Mesenchymal stem cell (in vitro differentiated cells and primary cell): ENCODE results near the gene HOXC13.

Source experiments
- DNase-seq: peaks from one replicate; pipeline ENCODE4 v3.0.0-alpha.2; 2013
- H2AFZ ChIP-seq: one replicate; pipeline ENCODE4 v1.6.1; 2013; ENCODE audit warnings: low read depth, mild to moderate bottlenecking, control low read depth, inconsistent platforms, low read length, moderate library complexity
- H2AK5ac ChIP-seq: 2 replicates; pipeline ENCODE4 v1.6.1; 2013; ENCODE audit warnings: low read length, moderate library complexity, mild to moderate bottlenecking, inconsistent platforms; ENCODE audit not compliant: severe bottlenecking
- H2BK120ac ChIP-seq: one replicate; pipeline ENCODE4 v1.6.1; 2013; ENCODE audit warnings: low read depth, mild to moderate bottlenecking, inconsistent platforms, low read length, moderate library complexity
- H2BK12ac ChIP-seq, 2 experiments: one replicate each; pipeline ENCODE4 v1.6.1; 2013; ENCODE audit warnings: inconsistent platforms in 2 of 2, low read length in 2 of 2, mild to moderate bottlenecking in 2 of 2, moderate library complexity in 2 of 2, control low read depth in 1 of 2
- H2BK15ac ChIP-seq: one replicate; pipeline ENCODE4 v1.6.1; 2013; ENCODE audit warnings: mild to moderate bottlenecking, low read depth, inconsistent platforms; ENCODE audit not compliant: poor library complexity, severe bottlenecking
- H2BK5ac ChIP-seq: 2 replicates; pipeline ENCODE4 v1.6.1; 2013; ENCODE audit warnings: low read depth, mild to moderate bottlenecking, low read length, control low read depth, inconsistent platforms; ENCODE audit not compliant: poor library complexity, severe bottlenecking
- H3K14ac ChIP-seq, 2 experiments: one replicate each; pipeline ENCODE4 v1.6.1; 2013; ENCODE audit warnings: inconsistent platforms in 2 of 2, low read length in 2 of 2, control low read depth in 1 of 2, mild to moderate bottlenecking in 1 of 2, moderate library complexity in 1 of 2
- H3K18ac ChIP-seq, 2 experiments: one replicate each; pipeline ENCODE4 v1.6.1; 2013; ENCODE audit warnings: inconsistent platforms in 2 of 2, low read length in 2 of 2, control low read depth in 1 of 2, low read depth in 1 of 2, mild to moderate bottlenecking in 1 of 2
- H3K23ac ChIP-seq, 2 experiments: one replicate each; pipeline ENCODE4 v1.6.1; 2013; ENCODE audit warnings: inconsistent platforms in 2 of 2, low read length in 2 of 2, mild to moderate bottlenecking in 2 of 2, moderate library complexity in 2 of 2, control low read depth in 1 of 2
- H3K27ac ChIP-seq: 2 replicates; pipeline ENCODE4 v1.5.1; 2013; ENCODE audit warnings: mild to moderate bottlenecking, moderate library complexity, low read length, control low read depth, inconsistent platforms; ENCODE audit not compliant: poor library complexity, severe bottlenecking
- H3K27me3 ChIP-seq, 2 experiments: 2 replicates each; pipeline versions ENCODE4 v1.6.1 to v1.7.0; 2013; ENCODE audit warnings: low read length in 2 of 2, mild to moderate bottlenecking in 2 of 2, moderate library complexity in 2 of 2, control low read depth in 1 of 2, inconsistent platforms in 1 of 2; ENCODE audit not compliant: control insufficient read depth in 1 of 2, insufficient read depth in 1 of 2
- H3K36me3 ChIP-seq, 2 experiments: 2 replicates each; pipeline versions ENCODE4 v1.6.1 to v1.7.0; 2013; ENCODE audit warnings: low read length in 2 of 2, control low read depth in 1 of 2, inconsistent platforms in 1 of 2, low read depth in 1 of 2, mild to moderate bottlenecking in 1 of 2; ENCODE audit not compliant: insufficient read depth in 2 of 2, control insufficient read depth in 1 of 2
- H3K4ac ChIP-seq, 2 experiments: one replicate each; pipeline ENCODE4 v1.6.1; 2013; ENCODE audit warnings: inconsistent platforms in 2 of 2, low read length in 2 of 2, mild to moderate bottlenecking in 2 of 2, moderate library complexity in 2 of 2, control low read depth in 1 of 2, low read depth in 1 of 2
- H3K4me1 ChIP-seq: 2 replicates; pipeline ENCODE4 v1.6.1; 2013; ENCODE audit warnings: low read depth, low read length, control low read depth; ENCODE audit not compliant: control insufficient read depth, insufficient read depth
- H3K4me2 ChIP-seq: 2 replicates; pipeline ENCODE4 v1.6.1; 2013; ENCODE audit warnings: low read length, mild to moderate bottlenecking, inconsistent platforms; ENCODE audit not compliant: poor library complexity, severe bottlenecking
- H3K4me3 ChIP-seq, 2 experiments: 2 replicates each; pipeline versions ENCODE4 v1.5.1 to v1.7.0; 2013; ENCODE audit warnings: low read length in 2 of 2, mild to moderate bottlenecking in 2 of 2, control low read depth in 1 of 2, low read depth in 1 of 2; ENCODE audit not compliant: insufficient read depth in 1 of 2
- H3K79me1 ChIP-seq: replicated peaks from 2 replicates; pipeline ENCODE4 v1.6.1; 2013; ENCODE audit warnings: mild to moderate bottlenecking, control low read depth, low read length, inconsistent platforms; ENCODE audit not compliant: poor library complexity, severe bottlenecking
- H3K9ac ChIP-seq: 2 replicates; pipeline ENCODE4 v1.7.0; 2013; ENCODE audit warnings: mild to moderate bottlenecking, low read length, moderate library complexity
- H3K9me3 ChIP-seq: 2 replicates; pipeline ENCODE4 v1.7.0; 2013; ENCODE audit warnings: mild to moderate bottlenecking, low read length; ENCODE audit not compliant: control insufficient read depth
- H4K8ac ChIP-seq: one replicate; pipeline ENCODE4 v1.6.1; 2013; ENCODE audit warnings: inconsistent platforms, mild to moderate bottlenecking, low read length, moderate library complexity
- H4K91ac ChIP-seq: one replicate; pipeline ENCODE4 v1.6.1; 2013; ENCODE audit warnings: mild to moderate bottlenecking, low read length, inconsistent platforms
- WGBS: methylation state at CpG from one replicate; pipeline ENCODE4 v1.1.7; 2013; ENCODE audit warnings: mixed read lengths; 5-methylcytosine and 5-hydroxymethylcytosine counted together

The HOXC13 gene

GRCh38 chr12:53966085-53966384, 27.4 kb downstream of the HOXC13 start:
- WGBS, result 2% methylated on average over 15 of the region's 15 CpGs
- no peak overlapping the region for H4K8ac ChIP-seq
- DNase-seq, result no peak

GRCh38 chr12:53966385-53967133, 27.9 kb downstream of the HOXC13 start:
- no peaks in the 10 kb centered on the region for H3K36me3 ChIP-seq

More at GRCh38 chr12:53966085-53966384, 27.4 kb downstream of the HOXC13 start:
- H2BK15ac ChIP-seq, result no peak overlapping the region
- H4K91ac ChIP-seq, result no peak overlapping the region
- peak overlapping the region in 1 of 2 experiments; percentile 59 for H3K4me3 ChIP-seq
- H2BK12ac ChIP-seq, result no peak overlapping the region
- peak overlapping the region; percentile 46 for H3K9ac ChIP-seq
- peaks cover 100% of the 10 kb centered on the region in 2 experiments for H3K27me3 ChIP-seq
- H3K14ac ChIP-seq, result no peak overlapping the region
- no peak overlapping the region for H2BK120ac ChIP-seq
- no peak overlapping the region for H2AFZ ChIP-seq
- no peaks in the 10 kb centered on the region for H3K79me1 ChIP-seq
- H3K23ac ChIP-seq, result no peak overlapping the region
- H3K4me1 ChIP-seq, result peaks cover 16% of the 10 kb centered on the region
- H2AK5ac ChIP-seq, result no peak overlapping the region
- H3K9me3 ChIP-seq, result no peaks in the 10 kb centered on the region
- H3K18ac ChIP-seq, result no peak overlapping the region
- no peak overlapping the region for H3K27ac ChIP-seq
- no peaks in the 10 kb centered on the region for H3K36me3 ChIP-seq
- H3K4me2 ChIP-seq, result peak overlapping the region; percentile 29
- H2BK5ac ChIP-seq, result no peak overlapping the region
- H3K4ac ChIP-seq, result no peak overlapping the region

GRCh38 chr12:53967421-53967925, 28.8 kb downstream of the HOXC13 start:
- Histone ChIP-seq H3K27me3 (peaks cover 100% of the 10 kb centered on the region in 2 experiments), H2BK15ac (no peak overlapping the region), H3K14ac (no peak overlapping the region), H2BK5ac (no peak overlapping the region), H3K9me3 (no peaks in the 10 kb centered on the region), H2BK12ac (no peak overlapping the region), H3K4me2 (no peak overlapping the region), H4K91ac (no peak overlapping the region), H3K4me3 (no peak overlapping the region), H3K9ac (no peak overlapping the region), H3K18ac (no peak overlapping the region), H3K4me1 (peaks cover 12% of the 10 kb centered on the region), H2BK120ac (no peak overlapping the region), H3K36me3 (no peaks in the 10 kb centered on the region), H2AFZ (no peak overlapping the region), H2AK5ac (no peak overlapping the region), H3K79me1 (no peaks in the 10 kb centered on the region), H3K27ac (no peak overlapping the region), H3K4ac (no peak overlapping the region), H4K8ac (no peak overlapping the region), H3K23ac (no peak overlapping the region)
- DNase-seq, result no peak
- 30% methylated on average over 5 of the region's 5 CpGs for WGBS

More at GRCh38 chr12:53966385-53967133, 27.9 kb downstream of the HOXC13 start:
- H3K18ac ChIP-seq, result no peak overlapping the region
- H4K8ac ChIP-seq, result no peak overlapping the region
- H3K4me1 ChIP-seq, result peaks cover 12% of the 10 kb centered on the region
- peak overlapping the region in 1 of 2 experiments; percentile 60 for H3K23ac ChIP-seq
- H3K27me3 ChIP-seq, result peaks cover 100% of the 10 kb centered on the region in 2 experiments
- no peaks in the 10 kb centered on the region for H3K79me1 ChIP-seq
- H3K9ac ChIP-seq, result peak overlapping the region; percentile 46
- H3K4ac ChIP-seq, result no peak overlapping the region
- H3K27ac ChIP-seq, result no peak overlapping the region
- H2AK5ac ChIP-seq, result no peak overlapping the region
- H4K91ac ChIP-seq, result no peak overlapping the region
- H2BK12ac ChIP-seq, result no peak overlapping the region
- WGBS, result 2% methylated on average over 36 of the region's 36 CpGs
- H3K9me3 ChIP-seq, result no peaks in the 10 kb centered on the region
- H3K4me3 ChIP-seq, result peak overlapping the region in 1 of 2 experiments; percentile 59
- peak overlapping the region; percentile 29 for H3K4me2 ChIP-seq
- H2BK120ac ChIP-seq, result no peak overlapping the region
- DNase-seq, result no peak
- H2BK15ac ChIP-seq, result no peak overlapping the region
- H2AFZ ChIP-seq, result no peak overlapping the region
- H3K14ac ChIP-seq, result no peak overlapping the region
- no peak overlapping the region for H2BK5ac ChIP-seq

GRCh38 chr12:53968214-53969127, 29.8 kb downstream of the HOXC13 start:
- Histone ChIP-seq H3K14ac (no peak overlapping the region), H2AK5ac (no peak overlapping the region), H3K27me3 (peaks cover 100% of the 10 kb centered on the region in 2 experiments), H3K36me3 (no peaks in the 10 kb centered on the region), H3K4ac (no peak overlapping the region), H4K8ac (no peak overlapping the region), H3K23ac (no peak overlapping the region), H3K9me3 (no peaks in the 10 kb centered on the region), H2BK15ac (no peak overlapping the region), H3K18ac (peak overlapping the region in 1 of 2 experiments; percentile 16), H3K27ac (no peak overlapping the region), H2AFZ (no peak overlapping the region), H2BK5ac (no peak overlapping the region), H2BK120ac (no peak overlapping the region), H2BK12ac (no peak overlapping the region), H3K4me3 (no peak overlapping the region), H3K4me1 (peaks cover 16% of the 10 kb centered on the region), H4K91ac (no peak overlapping the region), H3K9ac (no peak overlapping the region), H3K4me2 (no peak overlapping the region), H3K79me1 (no peaks in the 10 kb centered on the region)
- 24% methylated on average over 24 of the region's 24 CpGs for WGBS
- no peak for DNase-seq
